ENCODE measurements around the gene ALDH4A1. TPM values are rescaled to one million over a fixed set of nuclear protein-coding genes. Genes with fewer than 3 reads are reported as not detected.

The ALDH4A1 gene
- total RNA-seq, 2 experiments from 2014 or later: 6.1 to 7.6 TPM

- no TSS peak for BruUV-seq (replicated peaks)
- ChIA-PET POLR2A (no interaction called here), CTCF (ENCODE audit: unreplicated experiment) (interaction anchor here (0.6 to 1.0 kb wide), 2 partner anchors 9 to 211 kb away, joined by 3 read pairs; no protein-coding TSS in a partner anchor)
- H3K9me2 ChIP-seq (ENCODE audit: insufficient read depth, low read length): no peaks in the 10 kb centered on the region
- no peak overlapping the region for H3K4me2 ChIP-seq (ENCODE audit: low read length)
- H3K4me3 ChIP-seq (ENCODE audit: low read depth, low read length, poor library complexity, severe bottlenecking): no peak overlapping the region
- H3K36me3 ChIP-seq (ENCODE audit: insufficient read depth, low read length): no peaks in the 10 kb centered on the region
- H2AFZ ChIP-seq (ENCODE audit: low read length): no peak overlapping the region
- intact Hi-C loops (cut with micrococcal nuclease; ENCODE audit: unreplicated experiment): loop anchor here (5.0 kb wide), 1 partner anchor 278 kb away; no protein-coding TSS in a partner anchor
- no peaks in the 10 kb centered on the region for H4K20me1 ChIP-seq (ENCODE audit: insufficient read depth, low read length)
- no peaks in the 10 kb centered on the region for H3K9me3 ChIP-seq (ENCODE audit: low read length)
- peak; percentile 66 for DNase-seq (ENCODE audit: low spot score)
- H3K27ac ChIP-seq (ENCODE audit: low read depth, low read length, poor library complexity, severe bottlenecking): no peak overlapping the region
- peak; percentile 83 for TF ChIP-seq CTCF (conservative IDR thresholded peaks at IDR 0.05; ENCODE audit: low read length)
- TF ChIP-seq EZH2phosphoT487 (IDR thresholded peaks at IDR 0.05; ENCODE audit: borderline replicate concordance, low read depth, low read length): no peak
- H3K79me2 ChIP-seq (ENCODE audit: insufficient read depth, low read depth, low read length): no peaks in the 10 kb centered on the region
- no peaks in the 10 kb centered on the region for H3K4me1 ChIP-seq (ENCODE audit: insufficient read depth, low read length, poor library complexity, severe bottlenecking)
Measured at GRCh38 chr1:18875107-18875795, 27.1 kb downstream of the ALDH4A1 start.

GRCh38 chr1:18874600-18874999 lies 27.8 kb downstream of the ALDH4A1 start:
- no peak overlapping the region for H3K27ac ChIP-seq (ENCODE audit: low read depth, low read length, poor library complexity, severe bottlenecking)
- intact Hi-C loops (cut with micrococcal nuclease; ENCODE audit: unreplicated experiment): no loop called here
- no peak overlapping the region for H3K4me2 ChIP-seq (ENCODE audit: low read length)
- no peak overlapping the region for H2AFZ ChIP-seq (ENCODE audit: low read length)
- H4K20me1 ChIP-seq (ENCODE audit: insufficient read depth, low read length): no peaks in the 10 kb centered on the region
- DNase-seq (ENCODE audit: low spot score): no peak
- ChIA-PET CTCF (ENCODE audit: unreplicated experiment) (interaction anchor here (1.0 kb wide), 1 partner anchor 10 kb away, joined by 3 read pairs; no protein-coding TSS in a partner anchor), POLR2A (no interaction called here)
- no peak for TF ChIP-seq EZH2phosphoT487 (IDR thresholded peaks at IDR 0.05; ENCODE audit: borderline replicate concordance, low read depth, low read length)
- TF ChIP-seq CTCF (conservative IDR thresholded peaks at IDR 0.05; ENCODE audit: low read length): no peak
- no peaks in the 10 kb centered on the region for H3K36me3 ChIP-seq (ENCODE audit: insufficient read depth, low read length)
- no peaks in the 10 kb centered on the region for H3K79me2 ChIP-seq (ENCODE audit: insufficient read depth, low read depth, low read length)
- no peaks in the 10 kb centered on the region for H3K4me1 ChIP-seq (ENCODE audit: insufficient read depth, low read length, poor library complexity, severe bottlenecking)
- H3K9me2 ChIP-seq (ENCODE audit: insufficient read depth, low read length): no peaks in the 10 kb centered on the region
- no TSS peak for BruUV-seq (replicated peaks)
- no peak overlapping the region for H3K4me3 ChIP-seq (ENCODE audit: low read depth, low read length, poor library complexity, severe bottlenecking)
- H3K9me3 ChIP-seq (ENCODE audit: low read length): no peaks in the 10 kb centered on the region

GRCh38 chr1:18874036-18874435 lies 28.3 kb downstream of the ALDH4A1 start:
- Histone ChIP-seq H3K9me2 (ENCODE audit: insufficient read depth, low read length) (no peaks in the 10 kb centered on the region), H4K20me1 (ENCODE audit: insufficient read depth, low read length) (no peaks in the 10 kb centered on the region), H3K79me2 (ENCODE audit: insufficient read depth, low read depth, low read length) (no peaks in the 10 kb centered on the region), H3K4me1 (ENCODE audit: insufficient read depth, low read length, poor library complexity, severe bottlenecking) (no peaks in the 10 kb centered on the region), H3K36me3 (ENCODE audit: insufficient read depth, low read length) (no peaks in the 10 kb centered on the region), H3K4me2 (ENCODE audit: low read length) (no peak overlapping the region), H2AFZ (ENCODE audit: low read length) (no peak overlapping the region), H3K4me3 (ENCODE audit: low read depth, low read length, poor library complexity, severe bottlenecking) (no peak overlapping the region), H3K9me3 (ENCODE audit: low read length) (no peaks in the 10 kb centered on the region), H3K27ac (ENCODE audit: low read depth, low read length, poor library complexity, severe bottlenecking) (no peak overlapping the region)
- DNase-seq (ENCODE audit: low spot score): no peak
- intact Hi-C loops (cut with micrococcal nuclease; ENCODE audit: unreplicated experiment): no loop called here
- ChIA-PET CTCF (ENCODE audit: unreplicated experiment) (no interaction called here), POLR2A (no interaction called here)
- TF ChIP-seq CTCF (conservative IDR thresholded peaks at IDR 0.05; ENCODE audit: low read length) (no peak), EZH2phosphoT487 (IDR thresholded peaks at IDR 0.05; ENCODE audit: borderline replicate concordance, low read depth, low read length) (no peak)
- BruUV-seq (replicated peaks): no TSS peak
